NCI-H748 treated with DMSO at 0.1 percent for 48 hours (cell line): ENCODE results near the gene SLC8A1.

Experiments used
- DNase-seq: peaks from one replicate; lab custom pipeline; 2025; lab: John Stamatoyannopoulos, UW

The SLC8A1 gene

DNA sequence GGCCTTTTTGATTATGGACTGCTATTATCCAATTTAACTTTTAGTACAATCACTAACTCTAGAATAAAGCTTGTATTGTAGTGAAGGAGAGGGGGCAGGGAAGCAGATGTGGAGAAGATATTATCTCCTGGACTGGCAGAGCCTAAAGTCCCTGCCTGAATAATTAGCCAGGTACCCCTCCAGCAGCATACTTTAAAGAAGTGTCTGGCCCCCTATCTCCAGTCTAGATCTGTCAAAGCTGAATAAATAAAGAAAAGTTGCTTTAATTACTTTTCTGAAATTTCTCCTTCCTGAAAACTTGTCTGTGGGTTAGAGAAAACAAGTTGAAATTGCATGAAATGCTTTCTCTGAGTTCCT, 258.2 kb downstream of the SLC8A1 start:
- DNase-seq: no peak

DNA sequence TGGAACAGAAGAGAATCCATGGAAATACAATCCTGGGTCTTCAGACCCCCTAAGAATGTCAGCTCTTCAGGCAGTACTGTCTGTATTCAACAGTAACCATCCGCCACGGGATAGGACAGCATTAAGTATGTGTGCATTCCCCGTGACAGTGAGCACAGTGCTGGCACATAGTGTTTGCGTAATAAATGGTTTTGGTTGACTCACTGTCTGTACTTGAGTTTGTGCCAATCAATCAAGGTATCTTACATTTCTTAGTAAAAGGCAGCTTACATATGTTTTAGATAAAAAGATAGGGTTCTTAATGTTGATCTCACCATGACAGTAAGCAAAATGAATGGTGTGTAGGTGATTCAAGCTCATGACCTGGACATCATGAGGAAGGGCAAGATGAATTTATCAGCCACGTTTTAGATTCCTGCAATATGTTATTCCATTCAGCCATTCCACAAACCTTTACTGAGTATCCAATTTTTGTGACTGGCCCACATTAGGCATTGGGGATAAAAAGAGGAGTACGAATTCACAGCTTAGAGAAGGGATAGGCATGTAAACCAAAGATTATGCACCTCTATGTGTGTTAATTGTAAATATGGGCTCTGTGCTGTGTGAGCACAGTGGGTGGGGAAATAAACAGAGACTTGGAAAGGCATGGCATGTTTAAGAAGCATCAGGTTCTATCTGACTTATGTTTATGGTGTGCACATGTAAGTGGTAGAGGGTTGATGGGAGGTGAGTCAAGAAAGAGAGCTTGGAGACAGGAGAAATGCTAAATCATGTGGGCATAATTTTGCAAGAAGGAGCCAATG, 258.8 kb downstream of the SLC8A1 start:
- DNase-seq: no peak

DNA sequence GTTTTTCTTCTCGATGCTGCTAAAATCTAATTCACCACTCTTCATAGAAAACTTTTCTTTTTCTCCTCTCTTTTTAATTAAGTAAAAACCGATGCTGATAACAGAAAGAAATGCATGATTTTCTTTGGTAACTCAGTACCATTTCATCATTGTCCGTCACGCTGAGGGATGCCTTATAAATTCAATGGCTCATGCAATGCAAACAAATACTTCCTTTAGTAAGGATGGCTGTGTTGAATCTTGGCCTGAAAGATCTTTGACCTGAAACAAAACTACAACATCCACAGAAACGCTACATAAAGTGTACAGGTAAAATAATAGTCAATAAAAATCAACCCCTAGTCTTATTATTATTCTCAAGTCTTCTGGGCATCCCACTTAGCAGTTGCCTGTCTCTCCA, 261.4 kb downstream of the SLC8A1 start:
- no peak for DNase-seq

DNA sequence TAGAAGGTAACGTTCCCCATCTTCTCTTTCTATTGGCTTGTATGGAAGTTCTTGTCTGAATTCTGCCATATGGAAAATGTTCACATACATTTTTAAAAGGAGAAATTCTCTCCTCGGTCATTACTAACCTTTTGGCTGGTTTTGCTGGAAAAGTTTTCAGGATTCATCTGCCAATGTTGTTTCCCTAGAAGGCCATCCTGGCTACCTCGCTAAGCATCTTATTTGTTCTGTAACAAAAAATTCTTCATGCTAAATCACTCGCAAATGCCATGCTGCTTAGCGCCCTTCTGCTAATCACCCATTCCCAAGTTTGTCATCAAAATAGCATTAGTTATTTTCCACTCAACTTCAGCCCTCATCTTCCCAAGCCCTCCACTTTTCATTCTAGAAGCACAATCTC, 262.0 kb downstream of the SLC8A1 start:
- no peak for DNase-seq

DNA sequence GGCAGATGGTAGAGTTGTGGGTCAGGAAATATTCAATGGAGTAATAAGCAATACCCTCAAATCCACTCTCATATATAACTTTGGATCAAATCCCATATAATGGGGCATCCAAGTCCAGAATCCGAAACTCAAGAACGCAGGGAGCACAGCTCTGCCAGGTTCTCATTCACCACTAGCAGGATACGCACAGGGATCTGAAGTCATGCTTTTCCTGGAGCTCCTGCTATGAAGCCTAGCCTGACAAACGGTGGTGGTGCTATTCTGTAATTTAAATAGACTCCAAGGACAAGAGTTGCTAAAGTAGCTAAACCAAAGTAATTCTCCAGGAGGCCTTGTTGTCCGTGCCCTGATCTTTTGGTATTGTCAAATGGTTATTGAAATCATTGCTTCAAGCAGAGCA, 264.8 kb downstream of the SLC8A1 start:
- no peak for DNase-seq

DNA sequence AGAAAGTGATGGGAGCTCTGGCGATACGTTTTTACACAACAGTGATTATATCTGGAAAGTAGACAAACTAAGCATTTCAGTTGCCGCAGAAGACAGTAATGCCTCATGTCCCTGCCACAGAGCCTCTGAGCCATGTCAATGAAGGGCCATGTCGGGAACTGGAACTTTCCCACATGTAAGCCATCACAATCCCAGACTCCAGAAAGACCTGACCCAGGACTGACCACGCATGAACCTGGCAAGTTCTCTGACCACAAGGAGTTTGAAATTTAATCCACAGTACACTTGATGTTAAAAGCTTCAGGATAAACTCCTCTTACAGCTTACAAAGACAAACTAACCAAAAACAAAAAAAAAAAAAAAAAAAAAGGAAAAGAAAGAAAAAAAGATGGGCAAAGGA, 267.3 kb downstream of the SLC8A1 start:
- DNase-seq: no peak

DNA sequence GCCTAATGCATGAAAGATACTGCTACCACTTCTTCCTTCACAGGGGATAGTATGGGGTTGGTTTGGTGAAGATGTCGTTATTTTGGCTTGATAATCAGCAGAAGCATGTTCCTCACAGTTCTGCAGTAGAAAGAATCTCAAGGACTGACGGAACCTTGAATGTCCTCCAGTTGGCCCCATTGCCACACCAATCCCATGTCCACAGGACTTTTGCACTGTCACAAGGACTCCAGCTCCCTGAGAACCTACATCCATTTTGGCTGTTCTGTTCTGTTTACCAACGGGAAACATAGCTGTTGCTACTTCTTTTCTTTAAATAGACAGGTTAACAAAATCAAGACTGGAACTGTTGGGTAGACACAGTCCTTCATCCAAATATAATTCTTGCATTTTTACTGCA, 270.0 kb downstream of the SLC8A1 start:
- DNase-seq: no peak

DNA sequence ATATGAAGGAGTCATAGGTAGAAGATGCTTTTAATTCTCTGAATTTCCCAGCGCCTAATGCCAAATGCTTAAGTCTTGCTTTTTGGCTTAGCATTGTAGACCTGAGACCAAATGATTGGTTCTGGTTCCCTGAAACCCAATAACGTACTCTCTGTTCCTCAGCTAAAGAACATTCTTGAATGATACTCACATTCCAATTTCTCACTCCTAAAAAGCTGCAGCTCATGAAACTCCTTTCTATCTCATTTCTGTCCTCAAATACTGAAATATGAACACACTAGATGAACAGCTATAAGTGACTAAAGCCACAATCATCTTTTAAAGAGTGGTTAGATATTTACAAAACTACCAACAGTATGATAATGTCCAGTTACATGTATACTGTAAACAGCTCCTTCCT, 272.1 kb downstream of the SLC8A1 start:
- DNase-seq: no peak

DNA sequence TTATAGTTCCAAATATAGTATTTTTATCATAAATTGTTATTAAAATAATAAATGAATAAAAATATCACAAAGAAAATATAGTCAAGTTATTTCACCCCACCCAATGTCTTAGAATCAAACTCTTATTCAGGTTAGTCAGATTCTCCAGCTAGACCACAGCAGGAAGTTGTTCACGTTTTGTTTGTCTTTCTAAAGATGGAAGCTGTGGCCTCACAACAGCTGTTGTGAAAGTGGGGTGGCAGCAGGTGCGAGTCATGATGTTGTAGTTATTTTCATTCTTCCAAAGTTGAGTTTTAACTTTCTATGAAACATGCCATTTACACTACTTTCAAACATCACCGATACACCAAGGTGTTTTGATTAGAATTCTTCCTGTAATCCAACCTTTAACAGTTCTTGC, 272.9 kb downstream of the SLC8A1 start:
- no peak for DNase-seq

DNA sequence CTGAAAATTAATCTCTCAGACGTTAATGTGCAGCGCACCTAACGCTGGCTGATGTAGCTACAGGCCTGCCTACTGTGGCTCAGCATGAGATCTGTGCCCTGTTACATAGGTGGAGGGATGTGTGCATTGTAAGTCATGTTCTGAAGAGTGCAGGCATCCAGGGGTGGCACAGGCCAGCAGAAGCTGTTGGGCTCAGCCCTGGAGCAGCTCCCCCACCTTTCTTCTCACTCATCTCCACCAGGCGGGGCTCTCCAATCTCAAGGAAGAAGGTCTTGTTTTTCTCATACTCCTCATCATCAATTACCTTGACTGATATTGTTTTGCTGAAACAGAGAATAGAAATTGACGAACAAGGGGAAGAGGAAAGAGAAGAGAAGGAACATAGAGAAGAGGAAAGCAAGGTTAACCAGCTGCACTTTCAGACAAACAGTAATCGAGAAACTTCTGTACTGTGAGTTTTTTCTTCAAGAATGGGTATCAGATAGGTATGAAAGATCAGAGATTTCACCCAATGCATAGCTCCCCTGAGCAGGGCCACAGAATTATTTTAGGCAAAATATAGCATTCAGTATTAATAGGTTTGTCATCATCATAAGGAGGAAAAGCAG, 273.6 kb downstream of the SLC8A1 start:
- DNase-seq: no peak

DNA sequence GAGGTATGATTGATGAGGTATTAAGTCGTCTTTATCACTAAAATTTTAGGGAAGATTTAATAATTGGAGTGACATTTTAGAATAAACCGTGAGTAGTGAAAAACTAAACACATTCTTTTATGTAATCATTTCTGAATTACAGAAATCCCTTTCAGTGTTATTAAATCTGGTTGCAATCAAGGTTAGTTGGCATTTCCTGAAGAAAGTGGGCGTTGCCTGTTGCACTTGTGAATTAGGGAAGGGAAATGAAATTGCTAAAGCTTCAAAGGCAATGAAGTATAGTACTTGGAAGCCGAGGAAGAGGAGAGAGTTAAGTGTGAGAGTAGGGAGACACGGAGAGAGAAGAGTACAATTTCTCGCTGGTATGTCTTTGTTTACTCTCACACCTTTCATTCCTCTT, 274.5 kb downstream of the SLC8A1 start:
- no peak for DNase-seq

DNA sequence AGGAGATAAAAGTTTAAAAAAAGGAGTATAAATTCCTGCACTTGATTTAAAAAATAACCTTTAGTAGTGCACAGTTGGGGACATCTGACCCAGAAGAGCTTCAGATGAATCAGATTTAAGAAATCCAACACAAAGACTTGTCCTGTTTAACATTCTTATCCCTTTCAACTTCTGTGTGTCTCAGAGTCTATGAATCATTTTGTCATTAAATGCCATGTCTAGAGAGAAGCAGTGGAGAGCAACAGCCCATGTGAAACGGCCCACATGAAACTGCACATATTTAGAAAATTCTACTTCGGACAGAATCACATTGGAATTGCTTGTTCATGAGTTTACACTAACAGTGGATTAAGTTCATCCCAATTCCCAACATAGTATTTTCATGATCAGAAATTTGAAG, 278.6 kb downstream of the SLC8A1 start:
- DNase-seq: no peak

DNA sequence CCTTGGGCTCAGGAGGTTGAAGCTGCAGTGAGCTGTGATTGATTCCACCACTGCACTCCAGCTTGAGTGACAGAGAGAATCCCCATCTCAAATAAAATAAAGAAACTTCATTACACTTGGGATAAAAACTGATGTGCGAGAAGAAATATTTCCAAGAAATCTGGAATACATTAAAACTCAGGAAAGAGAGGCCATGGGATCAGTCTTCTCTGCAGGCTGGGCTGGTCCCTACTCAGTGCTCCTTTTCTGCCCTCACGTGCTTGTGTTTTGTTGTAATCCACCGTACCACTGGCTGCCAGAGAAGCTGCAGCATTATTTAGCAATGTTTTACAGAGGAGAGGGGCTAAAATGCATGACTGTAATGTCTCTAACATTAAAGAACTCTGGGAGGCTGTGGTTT, 282.0 kb downstream of the SLC8A1 start:
- no peak for DNase-seq

DNA sequence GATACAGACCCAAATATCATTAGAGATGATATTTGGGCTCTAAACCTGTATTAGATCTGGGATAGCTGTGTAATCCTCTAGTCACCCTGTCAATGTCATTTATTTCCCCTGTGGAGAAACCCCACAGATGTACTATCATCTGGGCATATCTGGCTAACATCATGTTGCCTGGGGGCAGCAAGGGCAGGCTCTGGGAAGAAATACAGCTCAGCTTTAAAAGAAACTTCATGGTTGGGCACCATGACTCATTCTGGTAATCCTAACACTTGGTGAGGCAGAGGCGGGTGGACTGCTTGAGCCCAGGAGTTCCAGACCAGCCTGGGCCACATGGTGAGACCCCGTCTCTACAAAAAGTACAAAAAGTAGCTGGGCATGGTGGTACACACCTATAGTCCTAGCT, 282.5 kb downstream of the SLC8A1 start:
- no peak for DNase-seq

DNA sequence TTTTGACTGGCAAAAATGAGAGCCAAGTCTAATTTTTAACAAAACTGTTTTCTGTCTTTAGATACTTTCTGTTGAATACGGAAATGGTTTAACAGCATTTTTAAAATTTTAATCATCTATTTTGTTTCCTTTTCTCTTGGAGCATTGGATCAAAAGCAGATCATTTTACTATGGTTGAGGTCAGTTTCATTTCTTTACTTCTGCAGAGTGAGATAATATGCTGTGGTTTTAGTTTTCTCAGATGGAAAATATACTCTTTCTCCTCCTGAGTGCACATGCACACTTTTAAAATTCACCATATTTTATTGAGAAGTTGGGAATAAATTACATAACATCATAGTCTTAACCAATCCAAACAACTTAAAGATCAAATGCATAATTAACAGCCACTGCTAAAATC, 283.3 kb downstream of the SLC8A1 start:
- no peak for DNase-seq

DNA sequence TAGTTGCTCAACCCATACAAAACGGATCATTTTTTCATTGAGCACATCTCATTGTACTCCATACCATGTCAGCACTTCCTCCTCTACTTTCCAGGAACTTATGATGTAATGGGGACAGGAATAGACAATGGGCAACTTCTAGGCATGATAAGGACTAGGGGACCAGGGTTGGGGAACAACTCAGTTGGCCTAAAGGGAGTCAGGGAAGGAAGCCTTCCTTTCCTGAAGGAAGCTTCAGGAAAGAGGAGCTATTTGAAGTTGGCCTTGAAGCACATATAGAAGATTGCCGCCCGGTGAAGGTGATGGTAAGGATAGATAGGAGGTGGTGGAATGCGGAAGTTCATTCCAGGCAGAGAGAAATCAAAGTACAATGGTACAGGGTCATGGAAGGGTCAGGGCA, 283.9 kb downstream of the SLC8A1 start:
- no peak for DNase-seq

DNA sequence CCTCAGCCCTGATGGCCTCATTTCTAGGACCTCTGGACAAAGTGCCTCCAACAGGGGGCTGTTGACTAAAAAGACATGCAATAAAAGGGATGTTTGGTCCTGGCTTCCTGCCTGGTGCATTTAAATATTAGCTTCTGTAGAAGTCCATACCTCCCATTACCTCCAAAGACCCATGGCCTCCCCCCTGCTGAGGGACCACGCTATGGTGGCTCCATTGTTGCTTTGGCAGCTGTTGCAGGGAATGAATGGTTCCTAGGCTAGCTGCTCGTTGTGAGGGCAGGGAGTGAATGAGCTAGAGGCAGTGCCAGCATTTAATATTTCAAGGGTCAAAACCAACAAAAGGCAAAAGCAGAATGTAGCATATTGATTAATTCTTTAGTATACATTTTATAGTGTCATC, 285.9 kb downstream of the SLC8A1 start:
- peak; percentile 79 for DNase-seq

DNA sequence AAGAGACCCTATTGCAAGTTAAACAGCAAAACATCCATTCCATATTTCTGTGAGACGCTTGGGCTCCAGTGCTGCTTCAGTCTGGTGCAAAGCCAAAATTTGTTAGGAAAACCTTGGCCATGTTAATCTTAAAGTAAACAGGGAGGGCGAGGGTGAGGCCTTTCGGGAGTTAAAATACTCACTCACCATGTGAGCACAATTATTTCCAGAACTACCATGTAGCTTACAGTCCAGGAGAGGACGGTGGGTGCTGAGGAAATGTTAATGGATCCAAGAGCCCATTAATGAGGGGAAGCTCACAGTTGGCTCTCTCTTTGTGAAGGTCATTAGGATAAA, 286.4 kb downstream of the SLC8A1 start:
- DNase-seq: no peak

DNA sequence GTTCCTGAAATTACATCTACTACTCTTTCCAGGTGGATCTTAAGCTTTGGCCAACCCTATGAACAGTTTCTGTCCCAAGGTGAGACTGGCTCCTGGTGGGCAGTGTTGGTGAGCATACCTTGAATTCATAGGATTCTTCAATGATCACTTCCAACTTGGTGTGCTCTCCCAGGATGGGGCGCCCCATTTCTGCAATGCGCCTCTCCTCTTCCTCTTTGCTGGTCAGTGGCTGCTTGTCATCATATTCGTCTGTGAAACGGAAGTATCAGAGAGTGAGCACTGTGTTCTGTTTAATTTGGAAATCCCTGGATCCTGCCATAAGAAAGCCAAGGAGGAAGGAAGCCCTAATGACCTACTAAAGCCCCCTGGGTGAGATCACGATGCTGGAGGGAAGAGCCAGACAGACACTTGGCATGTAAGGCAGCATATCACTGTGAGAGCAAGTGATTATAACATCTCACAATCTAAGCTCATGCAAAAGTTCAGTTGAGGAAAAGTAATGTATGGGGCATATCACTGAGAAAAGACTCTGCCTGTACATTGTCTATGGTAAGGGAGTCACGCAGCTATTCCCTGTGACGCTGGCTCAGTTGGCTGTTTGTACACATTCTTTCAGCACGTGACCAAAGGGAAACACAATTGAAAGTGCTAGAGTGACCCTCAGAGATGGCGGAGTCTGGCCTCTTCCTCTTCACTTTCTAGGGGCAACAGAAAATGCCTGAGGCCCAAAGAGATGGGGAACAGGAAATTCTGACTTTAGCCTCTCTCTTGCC, 287.0 kb downstream of the SLC8A1 start:
- peak; percentile 37 for DNase-seq

DNA sequence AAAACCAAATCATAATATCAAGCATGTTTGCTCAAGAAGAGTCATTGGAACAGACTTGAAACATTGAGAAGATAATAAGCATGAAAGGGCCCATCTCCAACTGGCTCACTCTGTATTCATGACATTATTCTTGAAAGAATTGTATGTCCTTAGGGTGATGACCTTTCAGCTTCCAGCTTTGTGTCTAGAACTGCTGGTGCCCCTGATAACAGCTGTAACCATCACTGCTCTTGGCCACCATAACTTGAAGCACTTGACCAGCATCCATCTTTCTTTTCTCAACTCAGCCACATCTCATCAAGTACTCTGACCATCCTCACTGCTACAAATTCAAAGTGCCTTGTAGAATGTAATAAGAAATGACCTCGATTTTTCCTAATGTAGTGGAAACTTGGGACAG, 289.9 kb downstream of the SLC8A1 start:
- no peak for DNase-seq

DNA sequence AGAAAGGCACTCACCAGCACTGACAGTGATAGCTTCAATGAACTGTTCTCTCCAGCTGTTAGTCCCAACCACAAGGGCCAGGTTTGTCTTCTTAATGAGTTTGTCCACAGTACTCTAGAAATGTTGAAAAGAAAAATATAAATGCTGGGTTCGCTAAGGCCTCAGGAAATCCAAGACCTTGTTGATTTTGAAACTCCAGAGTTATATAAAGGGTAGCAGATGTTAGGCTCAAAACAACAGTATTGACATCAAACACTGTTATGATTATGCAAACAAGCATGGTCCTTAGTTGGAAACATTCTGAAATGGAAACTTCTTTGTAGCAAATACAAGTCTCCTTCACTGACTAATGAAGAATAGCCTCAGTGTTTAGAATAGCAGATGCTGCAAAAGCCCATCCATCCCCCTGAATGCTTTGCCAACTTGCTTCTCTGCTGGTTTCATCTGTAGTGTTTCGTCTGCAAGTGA, 291.1 kb downstream of the SLC8A1 start:
- no peak for DNase-seq

DNA sequence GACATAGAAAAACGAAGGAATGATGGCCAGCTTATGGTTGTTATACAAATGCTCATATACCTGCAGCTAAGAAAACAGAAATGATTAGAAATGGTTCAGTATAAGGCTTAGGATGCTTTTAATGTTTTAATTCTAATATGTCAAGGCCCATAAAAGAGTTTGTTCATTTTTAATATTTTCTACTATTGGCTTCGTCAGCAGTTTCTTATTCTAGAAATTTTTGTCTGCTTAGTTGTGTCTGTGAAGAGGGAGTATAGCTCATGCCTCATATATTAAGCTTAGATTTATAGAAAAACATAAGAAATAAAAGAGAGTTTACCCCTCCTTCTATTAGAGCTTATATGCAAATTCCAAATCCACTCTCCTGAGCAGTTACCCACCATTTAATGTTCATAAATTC, 292.6 kb downstream of the SLC8A1 start:
- no peak for DNase-seq

DNA sequence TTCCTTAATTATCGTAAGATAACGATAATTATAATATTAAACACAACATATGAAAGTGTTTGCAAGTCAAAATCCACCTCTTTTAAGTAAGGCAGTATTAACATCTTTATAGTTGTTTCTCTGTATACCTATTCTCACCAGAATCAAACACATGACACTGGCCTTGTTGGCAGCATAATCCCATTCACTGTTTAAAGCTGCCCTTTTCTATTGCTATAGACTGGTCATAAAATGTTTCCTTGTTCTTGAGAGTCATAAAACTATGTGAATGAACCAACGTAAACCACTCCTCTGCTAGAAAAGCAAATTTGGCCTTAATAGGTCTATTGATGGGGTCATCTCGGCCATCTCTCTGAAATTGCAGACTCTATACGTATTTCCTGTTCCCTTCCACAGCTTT, 293.1 kb downstream of the SLC8A1 start:
- DNase-seq: no peak
